GM12891 (cell line): ENCODE data around the gene IGFBP6.

Experiments used
- DNase-seq: peaks from one replicate; pipeline ENCODE4 v3.0.0; 2011; ENCODE audit warnings: low spot score; ENCODE audit not compliant: insufficient read length
- FAIRE-seq: peaks from 2 replicates; lab custom pipeline; 2011; peaks lifted over from hg19 to GRCh38; lab: Jason Lieb, UNC
- PAX5 ChIP-seq: IDR thresholded peaks from 2 replicates; pipeline ENCODE4 v1.6.1; 2011; ENCODE audit warnings: low read length, moderate library complexity, mild to moderate bottlenecking; ENCODE audit not compliant: insufficient read depth, severe bottlenecking
- POLR2A ChIP-seq: IDR thresholded peaks from 2 replicates; pipeline ENCODE4 v1.6.1; 2011; ENCODE audit warnings: low read depth, low read length, control low read depth
- POLR2AphosphoS5 ChIP-seq: IDR thresholded peaks from 2 replicates; pipeline ENCODE4 v1.6.1; 2011; ENCODE audit warnings: low read depth, low read length, control low read depth
- POU2F2 ChIP-seq: IDR thresholded peaks from 2 replicates; pipeline ENCODE4 v1.6.1; 2011; ENCODE audit warnings: low read depth, mild to moderate bottlenecking, control low read depth, low read length, moderate library complexity
- SPI1 ChIP-seq: IDR thresholded peaks from 2 replicates; pipeline ENCODE4 v1.6.1; 2011; ENCODE audit warnings: low read depth, low read length, control low read depth
- TAF1 ChIP-seq: IDR thresholded peaks from 2 replicates; pipeline ENCODE4 v1.6.1; 2011; ENCODE audit warnings: low read depth, low read length, control low read depth

Gene IGFBP6

GRCh38 chr12:53059434-53060063 is 37.9 kb upstream of the IGFBP6 start:
- no peak for TF ChIP-seq POU2F2
- no peak for TF ChIP-seq SPI1
- TF ChIP-seq TAF1 = no peak
- no peak for TF ChIP-seq POLR2AphosphoS5
- TF ChIP-seq PAX5 = no peak
- TF ChIP-seq POLR2A = no peak
- DNase-seq (no peak), FAIRE-seq (no peak)

GRCh38 chr12:53060064-53060720 is 37.3 kb upstream of the IGFBP6 start:
- FAIRE-seq = no peak
- TF ChIP-seq POLR2A (no peak), TAF1 (no peak), POU2F2 (no peak), SPI1 (no peak), POLR2AphosphoS5 (no peak), PAX5 (no peak)

GRCh38 chr12:53060721-53061276 is 36.7 kb upstream of the IGFBP6 start:
- no peak for FAIRE-seq
- TF ChIP-seq TAF1 (no peak), POLR2AphosphoS5 (no peak), POLR2A (no peak), SPI1 (no peak), POU2F2 (no peak), PAX5 (no peak)
- no peak for DNase-seq

More at GRCh38 chr12:53060064-53060720, 37.3 kb upstream of the IGFBP6 start:
- DNase-seq = no peak

- TF ChIP-seq TAF1 (no peak), POLR2A (no peak), PAX5 (no peak), POU2F2 (no peak), SPI1 (no peak), POLR2AphosphoS5 (no peak)
- FAIRE-seq (no peak), DNase-seq (no peak)
Observed at GRCh38 chr12:53061404-53062010, 36.0 kb upstream of the IGFBP6 start.

- no peak for DNase-seq
- no peak for TF ChIP-seq SPI1
- no peak for TF ChIP-seq TAF1
- TF ChIP-seq POLR2AphosphoS5 = no peak
- no peak for TF ChIP-seq POLR2A
- TF ChIP-seq POU2F2 = no peak
- TF ChIP-seq PAX5 = no peak
- no peak for FAIRE-seq
Observed at GRCh38 chr12:53062011-53062961, 35.2 kb upstream of the IGFBP6 start.

GRCh38 chr12:53062977-53063707 is 34.3 kb upstream of the IGFBP6 start:
- DNase-seq = no peak
- FAIRE-seq = no peak
- TF ChIP-seq TAF1 (no peak), POU2F2 (no peak), SPI1 (no peak), POLR2A (no peak), POLR2AphosphoS5 (no peak), PAX5 (no peak)

GRCh38 chr12:53063708-53064612 is 33.5 kb upstream of the IGFBP6 start:
- no peak for TF ChIP-seq TAF1
- no peak for TF ChIP-seq PAX5
- no peak for TF ChIP-seq POLR2A
- no peak for TF ChIP-seq POU2F2
- FAIRE-seq (no peak), DNase-seq (no peak)
